ENCODE data around the gene SLC25A19. TPM values are rescaled to one million over a fixed set of nuclear protein-coding genes. Genes with fewer than 3 reads are reported as not detected.

Gene SLC25A19
- polyA plus RNA-seq, 1 experiment: 12.0 TPM

DNA sequence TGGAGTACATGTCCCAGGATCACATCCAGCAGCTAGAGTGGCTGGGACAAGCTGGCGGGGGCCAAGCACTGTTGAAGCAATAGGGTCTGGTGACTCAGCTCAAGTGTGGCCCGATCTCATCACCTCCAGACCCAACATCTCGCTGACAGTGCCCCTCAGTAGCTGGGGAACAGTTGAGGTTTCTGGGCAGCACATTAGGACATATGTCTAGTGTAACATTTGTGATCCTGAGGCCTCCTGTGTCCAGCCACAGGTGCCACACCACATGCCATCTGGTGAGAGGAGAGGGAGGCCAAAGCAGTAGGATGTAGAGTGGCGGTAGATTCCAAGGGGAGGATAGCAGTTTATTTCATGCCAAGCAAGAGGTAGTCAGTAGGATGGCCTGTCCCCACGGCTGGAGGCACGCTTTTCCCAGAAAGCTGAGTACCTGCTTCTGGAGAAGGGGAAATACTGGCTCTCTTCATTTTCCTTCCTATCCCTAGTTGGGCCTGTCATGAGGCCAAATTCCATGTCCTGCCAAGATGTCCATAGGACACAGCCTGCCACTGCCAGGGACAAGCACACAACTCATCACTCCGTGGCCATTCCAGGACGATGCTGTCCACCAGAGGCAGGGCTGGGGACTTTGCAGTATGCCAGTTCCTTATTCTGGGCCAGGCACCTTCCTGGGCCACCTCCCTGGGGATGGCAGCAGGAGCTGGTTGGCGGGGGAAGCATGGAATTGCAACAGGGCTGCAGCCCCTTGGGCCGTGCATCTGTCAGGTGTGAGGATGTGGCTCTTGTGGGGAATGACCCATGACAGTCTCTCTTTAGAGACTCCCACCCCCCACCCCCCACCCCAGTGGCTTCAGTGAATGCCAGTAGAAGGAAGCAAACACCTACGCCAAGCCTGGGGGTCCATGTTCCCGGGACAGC is 51.9 kb downstream of the SLC25A19 start:
- ChIA-PET CTCF (interaction anchor here (0.7 to 4.9 kb wide), 8 partner anchors 8 to 275 kb away, joined by 3 to 50 read pairs (median 4); no protein-coding TSS in a partner anchor), POLR2A (no interaction called here)
- no peaks in the 10 kb centered on the region for H3K27me3 ChIP-seq (ENCODE audit: control insufficient read depth, insufficient read depth, low read length)
- H3K4me3 ChIP-seq (ENCODE audit: low read depth, low read length): no peak overlapping the region
- TF ChIP-seq, protein P1, sequence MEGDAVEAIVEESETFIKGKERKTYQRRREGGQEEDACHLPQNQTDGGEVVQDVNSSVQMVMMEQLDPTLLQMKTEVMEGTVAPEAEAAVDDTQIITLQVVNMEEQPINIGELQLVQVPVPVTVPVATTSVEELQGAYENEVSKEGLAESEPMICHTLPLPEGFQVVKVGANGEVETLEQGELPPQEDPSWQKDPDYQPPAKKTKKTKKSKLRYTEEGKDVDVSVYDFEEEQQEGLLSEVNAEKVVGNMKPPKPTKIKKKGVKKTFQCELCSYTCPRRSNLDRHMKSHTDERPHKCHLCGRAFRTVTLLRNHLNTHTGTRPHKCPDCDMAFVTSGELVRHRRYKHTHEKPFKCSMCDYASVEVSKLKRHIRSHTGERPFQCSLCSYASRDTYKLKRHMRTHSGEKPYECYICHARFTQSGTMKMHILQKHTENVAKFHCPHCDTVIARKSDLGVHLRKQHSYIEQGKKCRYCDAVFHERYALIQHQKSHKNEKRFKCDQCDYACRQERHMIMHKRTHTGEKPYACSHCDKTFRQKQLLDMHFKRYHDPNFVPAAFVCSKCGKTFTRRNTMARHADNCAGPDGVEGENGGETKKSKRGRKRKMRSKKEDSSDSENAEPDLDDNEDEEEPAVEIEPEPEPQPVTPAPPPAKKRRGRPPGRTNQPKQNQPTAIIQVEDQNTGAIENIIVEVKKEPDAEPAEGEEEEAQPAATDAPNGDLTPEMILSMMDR (IDR thresholded peaks at IDR 0.05; ENCODE audit: insufficient read depth, low read depth, low read length): no peak
- DNase-seq (ENCODE audit: low read depth): no peak
- peaks cover 40% of the 10 kb centered on the region for H3K36me3 ChIP-seq (ENCODE audit: control insufficient read depth, insufficient read depth, low read length)

DNA sequence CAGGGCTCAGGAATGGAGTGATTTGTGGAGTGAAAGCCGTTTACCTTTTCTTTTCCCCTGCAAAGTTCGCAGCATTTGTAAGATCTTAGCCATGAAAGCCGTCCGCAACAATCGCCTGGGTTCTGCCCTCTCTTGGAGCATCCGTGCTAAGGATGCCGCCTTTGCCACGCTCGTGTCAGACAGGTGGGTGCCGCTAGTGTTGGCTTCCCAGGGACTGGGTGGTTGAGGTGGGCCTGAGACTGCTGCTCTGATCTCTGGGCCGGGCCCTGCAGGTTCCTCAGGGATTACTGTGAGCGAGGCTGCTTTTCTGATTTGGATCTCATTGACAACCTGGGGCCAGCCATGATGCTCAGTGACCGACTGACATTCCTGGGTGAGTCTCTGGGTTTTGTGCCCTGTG is 56.4 kb downstream of the SLC25A19 start:
- no peaks in the 10 kb centered on the region for H3K27me3 ChIP-seq (ENCODE audit: control insufficient read depth, insufficient read depth, low read length)
- ChIA-PET CTCF (interaction anchor here (0.6 to 6.7 kb wide), 2 partner anchors 7 to 119 kb away, joined by 3 to 47 read pairs; no protein-coding TSS in a partner anchor), POLR2A (no interaction called here)
- TF ChIP-seq, protein P1 (IDR thresholded peaks at IDR 0.05; ENCODE audit: insufficient read depth, low read depth, low read length): no peak
- DNase-seq (ENCODE audit: low read depth): no peak
- H3K4me3 ChIP-seq (ENCODE audit: low read depth, low read length): no peak overlapping the region
- H3K36me3 ChIP-seq (ENCODE audit: control insufficient read depth, insufficient read depth, low read length): peaks cover 29% of the 10 kb centered on the region

DNA sequence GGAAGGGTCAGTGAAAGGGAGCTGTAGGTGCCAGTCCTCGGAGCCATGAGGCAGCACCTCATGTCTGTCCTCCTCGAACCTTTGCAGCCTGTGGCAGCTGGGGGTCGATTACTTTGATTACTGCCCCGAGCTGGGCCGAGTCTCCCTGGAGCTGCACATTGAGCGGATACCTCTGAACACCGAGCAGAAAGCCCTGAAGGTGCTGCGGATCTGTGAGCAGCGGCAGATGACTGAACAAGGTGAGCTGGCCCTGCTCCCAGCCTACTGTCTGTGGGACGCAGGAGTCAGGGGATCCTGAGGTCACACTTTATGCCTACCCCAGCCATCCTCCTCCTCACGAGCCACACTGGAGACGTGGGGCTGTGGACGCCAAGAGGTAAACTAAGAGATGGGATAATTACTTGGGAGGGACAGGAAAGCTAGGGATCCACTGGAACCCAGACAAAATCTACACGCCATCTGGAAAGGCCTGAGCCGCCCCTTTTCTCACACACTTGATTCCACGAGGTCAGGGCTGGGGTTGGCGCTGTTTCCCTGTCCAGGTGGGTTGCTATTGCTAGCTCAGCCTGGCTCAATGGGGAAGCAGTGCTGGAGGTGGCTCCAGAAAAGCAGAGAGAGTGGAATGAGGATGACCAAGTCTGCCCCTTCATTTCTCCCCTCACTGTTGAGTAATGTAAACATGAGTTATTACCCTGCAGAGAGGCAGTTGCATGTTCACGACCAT is 57.3 kb downstream of the SLC25A19 start:
- TF ChIP-seq, protein P1 (IDR thresholded peaks at IDR 0.05; ENCODE audit: insufficient read depth, low read depth, low read length): no peak
- CTCF ChIA-PET: interaction anchor here (0.6 to 6.7 kb wide), 3 partner anchors 8 to 118 kb away, joined by 3 to 47 read pairs (median 6); no protein-coding TSS in a partner anchor
- no peaks in the 10 kb centered on the region for H3K27me3 ChIP-seq (ENCODE audit: control insufficient read depth, insufficient read depth, low read length)
- POLR2A ChIA-PET: no interaction called here
- H3K36me3 ChIP-seq (ENCODE audit: control insufficient read depth, insufficient read depth, low read length): peaks cover 27% of the 10 kb centered on the region
- H3K4me3 ChIP-seq (ENCODE audit: low read depth, low read length): no peak overlapping the region
- DNase-seq (ENCODE audit: low read depth): no peak

DNA sequence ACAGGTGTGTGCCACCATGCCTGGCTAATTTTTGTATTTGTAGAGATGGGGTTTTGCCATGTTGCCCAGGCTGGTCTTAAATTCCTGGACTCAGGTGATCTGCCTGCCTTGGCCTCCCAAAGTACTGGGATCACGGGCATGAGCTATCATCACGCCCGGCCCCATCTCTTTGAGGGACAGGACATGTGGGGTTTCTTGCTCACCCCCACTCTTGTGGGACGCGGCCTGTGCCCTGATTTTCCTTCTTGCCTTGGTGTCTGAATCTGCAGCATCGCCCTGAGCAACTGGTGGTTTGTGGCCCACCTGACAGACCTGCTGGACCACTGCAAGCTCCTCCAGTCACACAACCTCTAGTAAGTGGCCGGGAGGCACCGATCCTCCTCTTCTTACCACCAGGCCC is 58.2 kb downstream of the SLC25A19 start:
- no peak for DNase-seq (ENCODE audit: low read depth)
- H3K36me3 ChIP-seq (ENCODE audit: control insufficient read depth, insufficient read depth, low read length): peaks cover 29% of the 10 kb centered on the region
- TF ChIP-seq, protein P1 (IDR thresholded peaks at IDR 0.05; ENCODE audit: insufficient read depth, low read depth, low read length): no peak
- ChIA-PET POLR2A (no interaction called here), CTCF (interaction anchor here (0.6 to 6.7 kb wide), 4 partner anchors 9 to 320 kb away, joined by 3 to 47 read pairs (median 4); no protein-coding TSS in a partner anchor)
- H3K27me3 ChIP-seq (ENCODE audit: control insufficient read depth, insufficient read depth, low read length): no peaks in the 10 kb centered on the region
- H3K4me3 ChIP-seq (ENCODE audit: low read depth, low read length): no peak overlapping the region

DNA sequence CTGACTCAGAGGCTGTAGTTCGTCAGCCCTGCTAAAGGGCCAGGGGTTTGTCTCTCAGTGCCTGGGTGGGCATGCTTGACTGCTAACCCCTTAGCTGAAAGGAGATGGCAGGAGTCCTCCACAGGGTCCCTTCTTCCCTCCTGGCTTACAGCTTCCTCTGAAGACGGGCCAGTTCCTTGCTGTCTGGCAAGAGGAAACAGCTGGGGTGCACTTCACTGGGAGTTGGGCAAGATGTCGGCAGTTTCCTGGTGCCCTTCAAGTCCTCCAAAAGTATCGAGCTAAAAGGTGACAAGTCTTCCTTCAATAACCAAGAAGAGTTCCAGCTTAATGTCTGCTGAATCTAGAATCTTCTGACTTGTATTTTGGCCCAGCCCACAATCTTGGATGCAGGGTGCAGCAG is 60.4 kb downstream of the SLC25A19 start:
- TF ChIP-seq, protein P1 (IDR thresholded peaks at IDR 0.05; ENCODE audit: insufficient read depth, low read depth, low read length): no peak
- ChIA-PET POLR2A (no interaction called here), CTCF (interaction anchor here (0.7 to 6.7 kb wide), 2 partner anchors 8 to 11 kb away, joined by 3 to 47 read pairs; no protein-coding TSS in a partner anchor)
- Histone ChIP-seq H3K27me3 (ENCODE audit: control insufficient read depth, insufficient read depth, low read length) (no peaks in the 10 kb centered on the region), H3K36me3 (ENCODE audit: control insufficient read depth, insufficient read depth, low read length) (peaks cover 28% of the 10 kb centered on the region), H3K4me3 (ENCODE audit: low read depth, low read length) (no peak overlapping the region)
- no peak for DNase-seq (ENCODE audit: low read depth)
